GM23338 (cell line): ENCODE data around the gene NSUN4. TPM values are rescaled to one million over a fixed set of nuclear protein-coding genes. Genes with fewer than 3 reads are reported as not detected.

Experiments used
- ATAC-seq: fragments of 200-7000 bp; cut with Tn5 transposase; 3 replicates; pipeline ENCODE4 v1.9.1; 2020
- DNase-seq: peaks from one replicate; pipeline ENCODE4 v3.0.0-alpha.2; 2015; ENCODE audit warnings: low spot score
- H2AFZ ChIP-seq: fragments of 200-600 bp; sonication (generic); 2 replicates; pipeline ENCODE4 v1.8.0; 2016; ENCODE audit warnings: antibody characterized with exemption, mild to moderate bottlenecking, moderate library complexity
- H3F3A ChIP-seq: fragments of 200-600 bp; sonication (generic); replicated peaks from 2 replicates; pipeline ENCODE4 v1.8.0; 2017; ENCODE audit warnings: antibody characterized with exemption, mixed run types, low read depth
- H3K27ac ChIP-seq: fragments of 200-600 bp; sonication (generic); 2 replicates; pipeline ENCODE4 v1.6.1; 2016; ENCODE audit warnings: low read depth
- H3K27me3 ChIP-seq: fragments of 200-600 bp; sonication (generic); 2 replicates; pipeline ENCODE4 v1.8.0; 2016; ENCODE audit warnings: mild to moderate bottlenecking, mixed run types, moderate library complexity; ENCODE audit not compliant: insufficient read depth
- H3K36me3 ChIP-seq: fragments of 200-600 bp; sonication (generic); 2 replicates; pipeline ENCODE4 v1.8.0; 2016; ENCODE audit warnings: mild to moderate bottlenecking; ENCODE audit not compliant: insufficient read depth
- H3K4me1 ChIP-seq: fragments of 200-600 bp; sonication (generic); 2 replicates; pipeline ENCODE4 v1.8.0; 2016; ENCODE audit warnings: mild to moderate bottlenecking, moderate library complexity; ENCODE audit not compliant: insufficient read depth
- H3K4me2 ChIP-seq: fragments of 200-600 bp; sonication (generic); 2 replicates; pipeline ENCODE4 v1.7.1; 2017; ENCODE audit warnings: mixed run types
- H3K4me3 ChIP-seq: fragments of 200-600 bp; sonication (generic); 2 replicates; pipeline ENCODE4 v1.6.1; 2016; ENCODE audit warnings: mixed run types
- H3K79me2 ChIP-seq: fragments of 200-600 bp; sonication (generic); replicated peaks from 2 replicates; pipeline ENCODE4 v1.8.0; 2017; ENCODE audit warnings: mild to moderate bottlenecking; ENCODE audit not compliant: insufficient read depth
- H3K9me2 ChIP-seq: fragments of 200-600 bp; sonication (generic); 2 replicates; pipeline ENCODE4 v1.8.0; 2017; ENCODE audit not compliant: insufficient read depth
- H4K20me1 ChIP-seq: fragments of 200-600 bp; sonication (generic); replicated peaks from 2 replicates; pipeline ENCODE4 v1.8.0; 2017; ENCODE audit warnings: mild to moderate bottlenecking; ENCODE audit not compliant: insufficient read depth
- H3K27ac Mint-ChIP-seq: 2 replicates; pipeline ENCODE4 v1.8.0; 2020; ENCODE audit warnings: inconsistent platforms, mild to moderate bottlenecking, moderate library complexity, mixed read lengths
- H3K27me3 Mint-ChIP-seq: 3 replicates; pipeline ENCODE4 v1.8.0; 2022; ENCODE audit warnings: low read depth, mild to moderate bottlenecking, moderate library complexity, mixed read lengths, inconsistent platforms; ENCODE audit not compliant: insufficient read depth, poor library complexity
- H3K36me3 Mint-ChIP-seq: 3 replicates; pipeline ENCODE4 v1.8.0; 2021; ENCODE audit warnings: low read depth, mild to moderate bottlenecking, inconsistent platforms, moderate library complexity, mixed read lengths
- H3K4me1 Mint-ChIP-seq: 3 replicates; pipeline ENCODE4 v1.8.0; 2020; ENCODE audit warnings: mild to moderate bottlenecking, inconsistent platforms, mixed read lengths
- H3K4me3 Mint-ChIP-seq: 3 replicates; pipeline ENCODE4 v1.8.0; 2021; ENCODE audit warnings: moderate library complexity, mild to moderate bottlenecking, inconsistent platforms, mixed read lengths
- H3K9me3 Mint-ChIP-seq: 3 replicates; pipeline ENCODE4 v1.8.0; 2020; ENCODE audit warnings: moderate library complexity, mild to moderate bottlenecking, inconsistent platforms, mixed read lengths
- CREB1 ChIP-seq: fragments of 250-450 bp; sonication (Bioruptor Pico); IDR thresholded peaks from 2 replicates; pipeline ENCODE4 v1.5.0; 2020; ENCODE audit warnings: low read depth, mild to moderate bottlenecking, moderate library complexity
- EZH2 ChIP-seq: fragments of 200-600 bp; sonication (generic); IDR thresholded peaks from one replicate; pipeline ENCODE4 v1.8.0; 2017; ENCODE audit warnings: antibody characterized with exemption, mild to moderate bottlenecking, low read depth; ENCODE audit not compliant: unreplicated experiment
- EZH2phosphoT487 ChIP-seq: fragments of 200-600 bp; sonication (generic); IDR thresholded peaks from one replicate; pipeline ENCODE4 v1.8.1; 2018; ENCODE audit warnings: antibody characterized with exemption; ENCODE audit not compliant: unreplicated experiment
- JUNB ChIP-seq: IDR thresholded peaks from one replicate; pipeline ENCODE4 v1.6.1; 2016; ENCODE audit warnings: antibody characterized with exemption; ENCODE audit not compliant: unreplicated experiment
- NANOG ChIP-seq: IDR thresholded peaks from 2 replicates; pipeline ENCODE4 v1.6.1; 2016; ENCODE audit warnings: antibody characterized with exemption, borderline replicate concordance
- POLR2AphosphoS5 ChIP-seq: IDR thresholded peaks from 2 replicates; pipeline ENCODE4 v1.6.1; 2016; ENCODE audit warnings: antibody characterized with exemption, low read depth
- STAT1 ChIP-seq: IDR thresholded peaks from one replicate; pipeline ENCODE4 v1.6.1; 2016; ENCODE audit warnings: antibody characterized with exemption; ENCODE audit not compliant: unreplicated experiment
- ZNF114 ChIP-seq: fragments of 250-450 bp; sonication (Bioruptor Pico); IDR thresholded peaks from 2 replicates; pipeline ENCODE4 v1.5.0; 2020; ENCODE audit warnings: mild to moderate bottlenecking, moderate library complexity
- ZNF331 ChIP-seq: fragments of 250-450 bp; sonication (Bioruptor Pico); IDR thresholded peaks from 2 replicates; pipeline ENCODE4 v1.5.0; 2020; ENCODE audit warnings: low read depth, mild to moderate bottlenecking, moderate library complexity
- polyA plus RNA-seq: library from polyadenylated mRNA; unstranded; fragments of >200 nt; fragmentation: Nextera tagmentation; extraction: Ambion mirVana; gene quantifications from 2 replicates; pipeline ENCODE4 v1.2.1, GENCODE V29; 2016
- total RNA-seq: library from RNA; depleted of rRNA; stranded (reverse); fragments of >200 nt; shearing (Covaris generic); gene quantifications from 2 replicates; pipeline ENCODE4 v1.2.3, GENCODE V29; 2014
- TF ChIP-seq, protein P1 (sequence below): IDR thresholded peaks from one replicate; pipeline ENCODE4 v1.6.1; 2018; ENCODE audit warnings: antibody characterized with exemption; ENCODE audit not compliant: unreplicated experiment
- TF ChIP-seq, protein P2 (sequence below): IDR thresholded peaks from 2 replicates; pipeline ENCODE4 v1.6.1; 2016; ENCODE audit warnings: antibody characterized with exemption
- TF ChIP-seq, protein P3 (sequence below), 2 experiments: fragments of 200-600 bp in 1 of 2; sonication (generic) in 1 of 2; conservative IDR thresholded peaks; 2 replicates each; pipeline versions ENCODE4 v1.5.1 to v1.6.1; 2016 to 2017; ENCODE audit warnings: antibody characterized with exemption in 2 of 2, low read depth in 2 of 2, mild to moderate bottlenecking in 2 of 2, moderate library complexity in 1 of 2
- TF ChIP-seq, protein P4 (sequence below): fragments of 250-450 bp; sonication (Bioruptor Pico); IDR thresholded peaks from 2 replicates; pipeline ENCODE4 v1.5.0; 2020; ENCODE audit warnings: mild to moderate bottlenecking, moderate library complexity

The NSUN4 gene
- total and polyA plus RNA-seq, 2 experiments from 2014 or later = 8.9 to 11.6 TPM

DNA sequence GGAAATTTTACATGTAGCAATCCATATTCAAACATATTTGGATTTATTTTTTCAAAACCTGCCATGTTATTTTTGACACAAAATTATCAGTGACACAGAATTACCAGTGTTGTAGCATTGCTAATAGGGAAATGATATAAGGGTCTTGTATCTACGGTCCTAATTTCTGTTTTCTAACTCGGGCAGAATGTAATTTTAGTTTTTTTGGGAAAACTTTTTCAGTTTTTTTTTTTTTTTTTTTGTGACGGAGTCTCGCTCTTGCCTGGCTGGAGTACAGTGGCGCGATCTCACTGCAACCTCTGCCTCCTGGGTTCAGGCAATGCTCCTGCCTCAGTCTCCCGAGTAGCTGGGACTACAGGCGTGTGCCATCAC lies 34.5 kb upstream of the NSUN4 start:
- Histone ChIP-seq H3K27ac (no peak overlapping the region; the same call in 1 of the 2 replicates), H3K9me2 (no peaks in the 10 kb centered on the region), H2AFZ (no peak overlapping the region), H4K20me1 (peaks cover 49% of the 10 kb centered on the region), H3K36me3 (peaks cover 24% of the 10 kb centered on the region), H3K4me1 (peaks cover 47% of the 10 kb centered on the region), H3K27me3 (no peaks in the 10 kb centered on the region), H3K79me2 (peaks cover 83% of the 10 kb centered on the region), H3K4me2 (peak overlapping the region; percentile 61), H3K4me3 (peak overlapping the region; percentile 32), H3F3A (peaks cover 25% of the 10 kb centered on the region)
- TF ChIP-seq EZH2phosphoT487 = no peak
- TF ChIP-seq ZNF114 = no peak
- TF ChIP-seq, protein P1, sequence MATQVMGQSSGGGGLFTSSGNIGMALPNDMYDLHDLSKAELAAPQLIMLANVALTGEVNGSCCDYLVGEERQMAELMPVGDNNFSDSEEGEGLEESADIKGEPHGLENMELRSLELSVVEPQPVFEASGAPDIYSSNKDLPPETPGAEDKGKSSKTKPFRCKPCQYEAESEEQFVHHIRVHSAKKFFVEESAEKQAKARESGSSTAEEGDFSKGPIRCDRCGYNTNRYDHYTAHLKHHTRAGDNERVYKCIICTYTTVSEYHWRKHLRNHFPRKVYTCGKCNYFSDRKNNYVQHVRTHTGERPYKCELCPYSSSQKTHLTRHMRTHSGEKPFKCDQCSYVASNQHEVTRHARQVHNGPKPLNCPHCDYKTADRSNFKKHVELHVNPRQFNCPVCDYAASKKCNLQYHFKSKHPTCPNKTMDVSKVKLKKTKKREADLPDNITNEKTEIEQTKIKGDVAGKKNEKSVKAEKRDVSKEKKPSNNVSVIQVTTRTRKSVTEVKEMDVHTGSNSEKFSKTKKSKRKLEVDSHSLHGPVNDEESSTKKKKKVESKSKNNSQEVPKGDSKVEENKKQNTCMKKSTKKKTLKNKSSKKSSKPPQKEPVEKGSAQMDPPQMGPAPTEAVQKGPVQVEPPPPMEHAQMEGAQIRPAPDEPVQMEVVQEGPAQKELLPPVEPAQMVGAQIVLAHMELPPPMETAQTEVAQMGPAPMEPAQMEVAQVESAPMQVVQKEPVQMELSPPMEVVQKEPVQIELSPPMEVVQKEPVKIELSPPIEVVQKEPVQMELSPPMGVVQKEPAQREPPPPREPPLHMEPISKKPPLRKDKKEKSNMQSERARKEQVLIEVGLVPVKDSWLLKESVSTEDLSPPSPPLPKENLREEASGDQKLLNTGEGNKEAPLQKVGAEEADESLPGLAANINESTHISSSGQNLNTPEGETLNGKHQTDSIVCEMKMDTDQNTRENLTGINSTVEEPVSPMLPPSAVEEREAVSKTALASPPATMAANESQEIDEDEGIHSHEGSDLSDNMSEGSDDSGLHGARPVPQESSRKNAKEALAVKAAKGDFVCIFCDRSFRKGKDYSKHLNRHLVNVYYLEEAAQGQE = no peak
- TF ChIP-seq, protein P2, sequence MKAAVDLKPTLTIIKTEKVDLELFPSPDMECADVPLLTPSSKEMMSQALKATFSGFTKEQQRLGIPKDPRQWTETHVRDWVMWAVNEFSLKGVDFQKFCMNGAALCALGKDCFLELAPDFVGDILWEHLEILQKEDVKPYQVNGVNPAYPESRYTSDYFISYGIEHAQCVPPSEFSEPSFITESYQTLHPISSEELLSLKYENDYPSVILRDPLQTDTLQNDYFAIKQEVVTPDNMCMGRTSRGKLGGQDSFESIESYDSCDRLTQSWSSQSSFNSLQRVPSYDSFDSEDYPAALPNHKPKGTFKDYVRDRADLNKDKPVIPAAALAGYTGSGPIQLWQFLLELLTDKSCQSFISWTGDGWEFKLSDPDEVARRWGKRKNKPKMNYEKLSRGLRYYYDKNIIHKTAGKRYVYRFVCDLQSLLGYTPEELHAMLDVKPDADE = no peak
- TF ChIP-seq NANOG = no peak
- no peak for TF ChIP-seq POLR2AphosphoS5
- TF ChIP-seq ZNF331 (CRISPR knock-in tag) = no peak
- TF ChIP-seq JUNB = no peak
- no peak for TF ChIP-seq EZH2
- TF ChIP-seq, protein P3, sequence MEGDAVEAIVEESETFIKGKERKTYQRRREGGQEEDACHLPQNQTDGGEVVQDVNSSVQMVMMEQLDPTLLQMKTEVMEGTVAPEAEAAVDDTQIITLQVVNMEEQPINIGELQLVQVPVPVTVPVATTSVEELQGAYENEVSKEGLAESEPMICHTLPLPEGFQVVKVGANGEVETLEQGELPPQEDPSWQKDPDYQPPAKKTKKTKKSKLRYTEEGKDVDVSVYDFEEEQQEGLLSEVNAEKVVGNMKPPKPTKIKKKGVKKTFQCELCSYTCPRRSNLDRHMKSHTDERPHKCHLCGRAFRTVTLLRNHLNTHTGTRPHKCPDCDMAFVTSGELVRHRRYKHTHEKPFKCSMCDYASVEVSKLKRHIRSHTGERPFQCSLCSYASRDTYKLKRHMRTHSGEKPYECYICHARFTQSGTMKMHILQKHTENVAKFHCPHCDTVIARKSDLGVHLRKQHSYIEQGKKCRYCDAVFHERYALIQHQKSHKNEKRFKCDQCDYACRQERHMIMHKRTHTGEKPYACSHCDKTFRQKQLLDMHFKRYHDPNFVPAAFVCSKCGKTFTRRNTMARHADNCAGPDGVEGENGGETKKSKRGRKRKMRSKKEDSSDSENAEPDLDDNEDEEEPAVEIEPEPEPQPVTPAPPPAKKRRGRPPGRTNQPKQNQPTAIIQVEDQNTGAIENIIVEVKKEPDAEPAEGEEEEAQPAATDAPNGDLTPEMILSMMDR (conservative IDR thresholded peaks at IDR 0.05; ENCODE audit: low read depth in 2 of 2) = no peak
- TF ChIP-seq, protein P4, sequence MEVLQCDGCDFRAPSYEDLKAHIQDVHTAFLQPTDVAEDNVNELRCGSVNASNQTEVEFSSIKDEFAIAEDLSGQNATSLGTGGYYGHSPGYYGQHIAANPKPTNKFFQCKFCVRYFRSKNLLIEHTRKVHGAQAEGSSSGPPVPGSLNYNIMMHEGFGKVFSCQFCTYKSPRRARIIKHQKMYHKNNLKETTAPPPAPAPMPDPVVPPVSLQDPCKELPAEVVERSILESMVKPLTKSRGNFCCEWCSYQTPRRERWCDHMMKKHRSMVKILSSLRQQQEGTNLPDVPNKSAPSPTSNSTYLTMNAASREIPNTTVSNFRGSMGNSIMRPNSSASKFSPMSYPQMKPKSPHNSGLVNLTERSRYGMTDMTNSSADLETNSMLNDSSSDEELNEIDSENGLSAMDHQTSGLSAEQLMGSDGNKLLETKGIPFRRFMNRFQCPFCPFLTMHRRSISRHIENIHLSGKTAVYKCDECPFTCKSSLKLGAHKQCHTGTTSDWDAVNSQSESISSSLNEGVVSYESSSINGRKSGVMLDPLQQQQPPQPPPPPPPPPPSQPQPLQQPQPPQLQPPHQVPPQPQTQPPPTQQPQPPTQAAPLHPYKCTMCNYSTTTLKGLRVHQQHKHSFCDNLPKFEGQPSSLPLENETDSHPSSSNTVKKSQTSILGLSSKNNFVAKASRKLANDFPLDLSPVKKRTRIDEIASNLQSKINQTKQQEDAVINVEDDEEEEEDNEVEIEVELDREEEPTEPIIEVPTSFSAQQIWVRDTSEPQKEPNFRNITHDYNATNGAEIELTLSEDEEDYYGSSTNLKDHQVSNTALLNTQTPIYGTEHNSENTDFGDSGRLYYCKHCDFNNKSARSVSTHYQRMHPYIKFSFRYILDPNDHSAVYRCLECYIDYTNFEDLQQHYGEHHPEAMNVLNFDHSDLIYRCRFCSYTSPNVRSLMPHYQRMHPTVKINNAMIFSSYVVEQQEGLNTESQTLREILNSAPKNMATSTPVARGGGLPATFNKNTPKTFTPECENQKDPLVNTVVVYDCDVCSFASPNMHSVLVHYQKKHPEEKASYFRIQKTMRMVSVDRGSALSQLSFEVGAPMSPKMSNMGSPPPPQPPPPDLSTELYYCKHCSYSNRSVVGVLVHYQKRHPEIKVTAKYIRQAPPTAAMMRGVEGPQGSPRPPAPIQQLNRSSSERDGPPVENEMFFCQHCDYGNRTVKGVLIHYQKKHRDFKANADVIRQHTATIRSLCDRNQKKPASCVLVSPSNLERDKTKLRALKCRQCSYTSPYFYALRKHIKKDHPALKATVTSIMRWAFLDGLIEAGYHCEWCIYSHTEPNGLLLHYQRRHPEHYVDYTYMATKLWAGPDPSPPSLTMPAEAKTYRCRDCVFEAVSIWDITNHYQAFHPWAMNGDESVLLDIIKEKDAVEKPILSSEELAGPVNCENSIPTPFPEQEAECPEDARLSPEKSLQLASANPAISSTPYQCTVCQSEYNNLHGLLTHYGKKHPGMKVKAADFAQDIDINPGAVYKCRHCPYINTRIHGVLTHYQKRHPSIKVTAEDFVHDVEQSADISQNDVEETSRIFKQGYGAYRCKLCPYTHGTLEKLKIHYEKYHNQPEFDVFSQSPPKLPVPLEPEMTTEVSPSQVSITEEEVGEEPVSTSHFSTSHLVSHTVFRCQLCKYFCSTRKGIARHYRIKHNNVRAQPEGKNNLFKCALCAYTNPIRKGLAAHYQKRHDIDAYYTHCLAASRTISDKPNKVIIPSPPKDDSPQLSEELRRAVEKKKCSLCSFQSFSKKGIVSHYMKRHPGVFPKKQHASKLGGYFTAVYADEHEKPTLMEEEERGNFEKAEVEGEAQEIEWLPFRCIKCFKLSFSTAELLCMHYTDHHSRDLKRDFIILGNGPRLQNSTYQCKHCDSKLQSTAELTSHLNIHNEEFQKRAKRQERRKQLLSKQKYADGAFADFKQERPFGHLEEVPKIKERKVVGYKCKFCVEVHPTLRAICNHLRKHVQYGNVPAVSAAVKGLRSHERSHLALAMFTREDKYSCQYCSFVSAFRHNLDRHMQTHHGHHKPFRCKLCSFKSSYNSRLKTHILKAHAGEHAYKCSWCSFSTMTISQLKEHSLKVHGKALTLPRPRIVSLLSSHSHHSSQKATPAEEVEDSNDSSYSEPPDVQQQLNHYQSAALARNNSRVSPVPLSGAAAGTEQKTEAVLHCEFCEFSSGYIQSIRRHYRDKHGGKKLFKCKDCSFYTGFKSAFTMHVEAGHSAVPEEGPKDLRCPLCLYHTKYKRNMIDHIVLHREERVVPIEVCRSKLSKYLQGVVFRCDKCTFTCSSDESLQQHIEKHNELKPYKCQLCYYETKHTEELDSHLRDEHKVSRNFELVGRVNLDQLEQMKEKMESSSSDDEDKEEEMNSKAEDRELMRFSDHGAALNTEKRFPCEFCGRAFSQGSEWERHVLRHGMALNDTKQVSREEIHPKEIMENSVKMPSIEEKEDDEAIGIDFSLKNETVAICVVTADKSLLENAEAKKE = no peak
- TF ChIP-seq STAT1 = no peak
- no peak for TF ChIP-seq CREB1 (CRISPR knock-in tag)
- no peak for ATAC-seq
- DNase-seq = no peak
- H3K27ac Mint-ChIP-seq = peak overlapping the region; percentile 27; the same call in 1 of the 2 replicates
- peaks cover 7% of the 10 kb centered on the region for H3K9me3 Mint-ChIP-seq
- peak overlapping the region; percentile 56 for H3K4me3 Mint-ChIP-seq
- H3K36me3 Mint-ChIP-seq = peaks cover 64% of the 10 kb centered on the region
- H3K27me3 Mint-ChIP-seq = peaks cover 11% of the 10 kb centered on the region
- H3K4me1 Mint-ChIP-seq = peaks cover 40% of the 10 kb centered on the region
